H1 (cell line): ENCODE data around the gene LHX5. TPM values are rescaled to one million over a fixed set of nuclear protein-coding genes. Genes with fewer than 3 reads are reported as not detected.
A peak's percentile ranks its signal among the peaks of the same experiment; 100 is the strongest.

Experiments used
- CTCF ChIA-PET: fragments of 300-600 bp; sonication (Branson Sonifier 250); formaldehyde crosslinking; loops from one replicate; lab custom pipeline; 2021; ENCODE audit not compliant: partially characterized antibody; lab: Charles Lee
- POLR2A ChIA-PET: fragments of 300-600 bp; sonication (Branson Sonifier 250); formaldehyde crosslinking; loops from one replicate; lab custom pipeline; 2021; ENCODE audit warnings: inconsistent platforms; ENCODE audit not compliant: partially characterized antibody; lab: Charles Lee
- DNase-seq, 2 experiments: peaks; one replicate each; pipeline versions ENCODE4 v3.0.0 to v3.0.0-alpha.2; 2010 to 2022; ENCODE audit warnings: low spot score in 2 of 2, low read depth in 1 of 2, mixed read lengths in 1 of 2
- FAIRE-seq: peaks from 2 replicates; lab custom pipeline; 2011; peaks lifted over from hg19 to GRCh38; lab: Jason Lieb, UNC
- H2AFZ ChIP-seq: 2 replicates; pipeline ENCODE4 v1.8.1; 2012; ENCODE audit warnings: low read length, inconsistent platforms
- H2AK5ac ChIP-seq: 2 replicates; pipeline ENCODE4 v1.6.1; 2013; ENCODE audit warnings: low read depth, low read length
- H2BK120ac ChIP-seq: replicated peaks from 2 replicates; pipeline ENCODE3; 2013; ENCODE audit warnings: low read depth, low read length, inconsistent platforms
- H2BK12ac ChIP-seq: 2 replicates; pipeline ENCODE4 v1.6.1; 2013; ENCODE audit warnings: low read depth, low read length
- H2BK15ac ChIP-seq: 2 replicates; pipeline ENCODE4 v1.6.1; 2013; ENCODE audit warnings: low read length
- H2BK20ac ChIP-seq: 2 replicates; pipeline ENCODE4 v1.6.1; 2013; ENCODE audit warnings: low read length
- H2BK5ac ChIP-seq: 2 replicates; pipeline ENCODE4 v1.6.1; 2013; ENCODE audit warnings: low read depth, low read length
- H3K14ac ChIP-seq: 2 replicates; pipeline ENCODE4 v1.6.1; 2013; ENCODE audit warnings: inconsistent platforms; ENCODE audit not compliant: insufficient read length
- H3K18ac ChIP-seq: 2 replicates; pipeline ENCODE4 v1.6.1; 2013; ENCODE audit warnings: low read length; ENCODE audit errors: extremely low read depth
- H3K23ac ChIP-seq: 2 replicates; pipeline ENCODE4 v1.6.1; 2013; ENCODE audit warnings: inconsistent platforms; ENCODE audit not compliant: insufficient read length
- H3K23me2 ChIP-seq: 2 replicates; pipeline ENCODE4 v1.6.1; 2013; ENCODE audit warnings: low read depth, low read length
- H3K27ac ChIP-seq: 2 replicates; pipeline ENCODE4 v1.6.1; 2011; ENCODE audit warnings: low read depth, low read length, inconsistent platforms
- H3K27me3 ChIP-seq, 4 experiments: replicated peaks in 1 of 4; 1 replicate in 1 of 4; 2 replicates in 3 of 4; pipeline versions ENCODE4 v1.6.1 to v1.8.1; 2011 to 2013; ENCODE audit warnings: low read length in 3 of 4, mild to moderate bottlenecking in 3 of 4, inconsistent platforms in 2 of 4, mixed read lengths in 2 of 4, moderate library complexity in 1 of 4; ENCODE audit not compliant: control insufficient read depth in 3 of 4, insufficient read depth in 3 of 4; ENCODE audit errors: extremely low read depth in 1 of 4
- H3K36me3 ChIP-seq, 4 experiments: 2 replicates each; pipeline versions ENCODE4 v1.6.1 to v1.8.1; 2011 to 2013; ENCODE audit warnings: mild to moderate bottlenecking in 4 of 4, low read length in 3 of 4, moderate library complexity in 2 of 4, control low read depth in 1 of 4, inconsistent platforms in 1 of 4; ENCODE audit not compliant: insufficient read depth in 4 of 4, control insufficient read depth in 2 of 4
- H3K4ac ChIP-seq: replicated peaks from 2 replicates; pipeline ENCODE3; 2013; ENCODE audit warnings: low read length, low read depth, mixed read lengths, inconsistent platforms; ENCODE audit not compliant: insufficient read length
- H3K4me1 ChIP-seq, 4 experiments: replicated peaks in 1 of 4; 1 replicate in 1 of 4; 2 replicates in 3 of 4; pipeline versions ENCODE4 v1.6.1 to v1.8.1; 2011 to 2013; ENCODE audit warnings: low read length in 3 of 4, inconsistent platforms in 2 of 4, mixed read lengths in 1 of 4; ENCODE audit not compliant: insufficient read depth in 4 of 4, control insufficient read depth in 3 of 4
- H3K4me2 ChIP-seq, 2 experiments: 2 replicates each; pipeline versions ENCODE4 v1.6.1 to v1.8.1; 2011 to 2013; ENCODE audit warnings: low read depth in 2 of 2, low read length in 2 of 2, control low read depth in 1 of 2, inconsistent platforms in 1 of 2, mild to moderate bottlenecking in 1 of 2; ENCODE audit not compliant: insufficient read depth in 1 of 2
- H3K4me3 ChIP-seq, 4 experiments: fragments of 200-600, 300-600 bp in 1 of 4; sonication (generic), shearing (Covaris generic), sonication (Bioruptor Twin) in 1 of 4; 2 replicates each; pipeline versions ENCODE4 v1.5.1 to v1.8.1; 2011 to 2016; ENCODE audit warnings: low read length in 4 of 4, low read depth in 3 of 4, control low read depth in 2 of 4, inconsistent platforms in 2 of 4, mild to moderate bottlenecking in 2 of 4, mixed read lengths in 1 of 4, moderate library complexity in 1 of 4; ENCODE audit not compliant: insufficient read depth in 2 of 4; ENCODE audit errors: extremely low read depth in 1 of 4
- H3K56ac ChIP-seq: replicated peaks from 2 replicates; pipeline ENCODE3; 2013; ENCODE audit warnings: low read depth, mild to moderate bottlenecking, mixed read lengths, low read length, inconsistent platforms; ENCODE audit not compliant: insufficient read length
- H3K79me1 ChIP-seq: 2 replicates; pipeline ENCODE4 v1.6.1; 2013; ENCODE audit warnings: low read depth, low read length, control low read depth
- H3K79me2 ChIP-seq, 2 experiments: 2 replicates each; pipeline versions ENCODE4 v1.6.1 to v1.8.1; 2012 to 2013; ENCODE audit warnings: low read length in 2 of 2, mild to moderate bottlenecking in 2 of 2, inconsistent platforms in 1 of 2; ENCODE audit not compliant: insufficient read depth in 2 of 2, control insufficient read depth in 1 of 2
- H3K9ac ChIP-seq, 4 experiments: replicated peaks in 1 of 4; 1 replicate in 1 of 4; 2 replicates in 3 of 4; pipeline versions ENCODE4 v1.6.1 to v1.8.1; 2011 to 2013; ENCODE audit warnings: low read depth in 3 of 4, low read length in 3 of 4, control low read depth in 2 of 4, mild to moderate bottlenecking in 2 of 4, moderate library complexity in 2 of 4, inconsistent platforms in 1 of 4; ENCODE audit errors: extremely low read depth in 1 of 4
- H3K9me3 ChIP-seq, 2 experiments: 2 replicates each; pipeline versions ENCODE4 v1.6.1 to v1.8.1; 2012 to 2013; ENCODE audit warnings: mild to moderate bottlenecking in 2 of 2, moderate library complexity in 2 of 2, control low read depth in 1 of 2, inconsistent platforms in 1 of 2, low read depth in 1 of 2, low read length in 1 of 2, mixed read lengths in 1 of 2; ENCODE audit not compliant: insufficient read depth in 2 of 2
- H4K20me1 ChIP-seq, 2 experiments: replicated peaks in 1 of 2; 2 replicates each; pipeline versions ENCODE3 to v1.8.1; 2011 to 2013; ENCODE audit warnings: inconsistent platforms in 2 of 2, low read length in 2 of 2, mild to moderate bottlenecking in 1 of 2; ENCODE audit not compliant: insufficient read depth in 2 of 2, control insufficient read depth in 1 of 2
- H4K5ac ChIP-seq: 2 replicates; pipeline ENCODE4 v1.6.1; 2013; ENCODE audit warnings: low read length, low read depth, mixed read lengths, inconsistent platforms; ENCODE audit not compliant: insufficient read length
- H4K8ac ChIP-seq: 2 replicates; pipeline ENCODE4 v1.8.0; 2013; ENCODE audit warnings: mild to moderate bottlenecking, moderate library complexity, low read length, inconsistent platforms; ENCODE audit not compliant: insufficient read depth; ENCODE audit errors: extremely low read depth
- H4K91ac ChIP-seq: replicated peaks from 2 replicates; pipeline ENCODE3; 2013; ENCODE audit warnings: low read length, mixed read lengths, inconsistent platforms; ENCODE audit not compliant: insufficient read length
- CBX8 ChIP-seq: fragments of 300-800, 300-1000 bp; sonication (generic); IDR thresholded peaks from 2 replicates; pipeline ENCODE4 v1.7.1; 2016; ENCODE audit warnings: low read depth, low read length, borderline replicate concordance
- EGR1 ChIP-seq: IDR thresholded peaks from 2 replicates; pipeline ENCODE4 v1.6.1; 2011; ENCODE audit warnings: low read depth, low read length, borderline replicate concordance
- GTF2F1 ChIP-seq: IDR thresholded peaks from 2 replicates; pipeline ENCODE4 v1.6.1; 2012; ENCODE audit warnings: low read depth, low read length, improper control_type of control experiment, borderline replicate concordance
- SIN3A ChIP-seq, 2 experiments: IDR thresholded peaks in 1 of 2; conservative IDR thresholded peaks in 1 of 2; 2 replicates each; pipeline ENCODE4 v1.6.1; 2011 to 2012; ENCODE audit warnings: low read length in 2 of 2, improper control_type of control experiment in 1 of 2, low read depth in 1 of 2, mild to moderate bottlenecking in 1 of 2
- TBP ChIP-seq: IDR thresholded peaks from 2 replicates; pipeline ENCODE4 v1.6.1; 2011; ENCODE audit warnings: low read depth, low read length, improper control_type of control experiment
- YY1 ChIP-seq: IDR thresholded peaks from 2 replicates; pipeline ENCODE4 v1.6.1; 2011; ENCODE audit warnings: low read depth, mild to moderate bottlenecking, low read length
- WGBS, 2 experiments: shearing (Covaris generic) in 1 of 2; methylation state at CpG; one replicate each; pipeline versions ENCODE4 v1.1.6 to v1.1.7; 2013 to 2015; ENCODE audit warnings: low lambda C conversion rate in 2 of 2, mixed read lengths in 2 of 2, inconsistent platforms in 1 of 2, low coverage in 1 of 2, missing lambda C conversion rate in 1 of 2; ENCODE audit not compliant: insufficient replicate concordance in 2 of 2, insufficient coverage in 1 of 2, insufficient read length in 1 of 2; ENCODE audit errors: extremely low coverage in 1 of 2, missing lambda C conversion rate in 1 of 2; 5-methylcytosine and 5-hydroxymethylcytosine counted together
- polyA plus RNA-seq, 7 experiments: library from polyadenylated mRNA; depleted of rRNA in 3 of 7; stranded (reverse) in 5 of 7; unstranded in 2 of 7; fragments of >200 nt in 5 of 7; fragments of 200-250 nt in 2 of 7; gene quantifications; 1 replicate in 5 of 7; 2 replicates in 1 of 7; 4 replicates in 1 of 7; pipeline versions ENCODE4 v1.2.1 to v1.2.3, GENCODE V29; 2011 to 2013; ENCODE audit warnings: missing spikeins in 2 of 7, mixed read lengths in 2 of 7
- total RNA-seq: library from RNA; stranded (reverse); fragmentation: NEBNext Ultra II Directional; extraction: Animal tissue kit (Norgen Biotek cat#: 25700); gene quantifications from 2 replicates; pipeline ENCODE4 v1.2.1, GENCODE V29; 2021

The LHX5 gene
- total and polyA plus RNA-seq, 2 of the 8 experiments (the other 6 are each of a cell fraction or from before 2014, with no cell fraction given): 0.47 to 1.1 TPM

DNA sequence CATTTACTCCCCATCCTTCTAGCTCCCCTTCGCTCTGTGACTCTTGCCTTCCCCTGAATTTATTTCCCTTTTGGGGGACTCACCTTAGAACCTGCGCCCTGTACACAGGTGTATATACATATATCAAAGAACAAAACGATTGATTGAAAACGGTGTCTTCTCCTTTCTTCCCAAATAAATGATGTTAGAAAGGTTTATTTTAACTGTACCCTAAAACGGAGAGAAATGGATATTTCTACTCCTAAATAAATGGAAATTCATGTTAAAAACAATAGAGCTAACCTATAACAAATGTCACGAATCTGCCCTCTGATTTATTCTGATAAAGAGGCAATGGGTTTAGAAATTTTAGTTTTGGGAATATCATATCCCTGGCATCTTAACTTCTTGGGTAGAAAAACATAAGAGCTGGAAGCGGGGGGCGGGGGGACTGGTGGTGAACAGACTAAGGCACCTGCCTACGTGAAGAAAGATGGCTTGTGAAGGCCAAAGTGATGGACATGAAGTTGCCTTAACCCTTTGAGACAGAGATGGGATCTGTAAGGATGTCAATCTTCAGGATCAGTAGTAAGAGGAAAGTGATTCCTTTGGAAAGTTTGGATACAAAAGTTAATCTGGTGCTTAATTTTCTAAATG is 8.8 kb upstream of the LHX5 start:
- Histone ChIP-seq H3K36me3 (peaks cover 0 to 3% (median 0%) of the 10 kb centered on the region in 4 experiments; a peak in 1 of 8 replicates), H3K4me2 (peak overlapping the region in 1 of 2 experiments; percentile 93; a peak in 1 of 4 replicates), H3K79me2 (no peaks in the 10 kb centered on the region; a peak in 1 of 4 replicates), H2AFZ (no peak overlapping the region), H3K27me3 (peaks cover 39 to 62% (median 57%) of the 10 kb centered on the region in 4 experiments), H3K23me2 (peaks cover 14% of the 10 kb centered on the region), H2BK12ac (no peak overlapping the region), H2BK15ac (no peak overlapping the region), H2AK5ac (no peak overlapping the region), H3K79me1 (no peaks in the 10 kb centered on the region; the same call in 1 of the 2 replicates), H3K14ac (no peak overlapping the region), H2BK5ac (no peak overlapping the region), H4K91ac (no peak overlapping the region), H2BK120ac (no peak overlapping the region), H3K9ac (no peak overlapping the region), H4K8ac (no peak overlapping the region), H2BK20ac (no peak overlapping the region), H3K4ac (no peak overlapping the region), H4K5ac (no peak overlapping the region), H3K18ac (no peak overlapping the region), H4K20me1 (peaks cover 4 to 6% of the 10 kb centered on the region in 2 experiments), H3K56ac (no peak overlapping the region), H3K27ac (no peak overlapping the region), H3K23ac (no peak overlapping the region), H3K9me3 (no peaks in the 10 kb centered on the region), H3K4me3 (no peak overlapping the region; a peak in 1 of 8 replicates), H3K4me1 (peaks cover 16 to 45% (median 24%) of the 10 kb centered on the region in 4 experiments)
- DNase-seq: no peak
- FAIRE-seq: no peak
- ChIA-PET CTCF (interaction anchor here (0.6 to 4.7 kb wide), 9 partner anchors 12 to 307 kb away, joined by 3 to 30 read pairs (median 3); no protein-coding TSS in a partner anchor), POLR2A (interaction anchor here (1.6 to 3.7 kb wide), 2 partner anchors 9 to 12 kb away, joined by 7 to 15 read pairs; no protein-coding TSS in a partner anchor)
- TF ChIP-seq SIN3A (conservative IDR thresholded peaks at IDR 0.05 in 1 of 2, IDR thresholded peaks at IDR 0.05 in 1 of 2; ENCODE audit: low read depth in 1 of 2, low read length in 2 of 2): no peak
- no peak for TF ChIP-seq CBX8
- no peak for TF ChIP-seq TBP
- no peak for TF ChIP-seq EGR1
- TF ChIP-seq GTF2F1: no peak
- TF ChIP-seq YY1: no peak
- WGBS, 2 experiments: 25% methylated on average over 9 of the region's 9 CpGs; no CpG with 5 or more reads in 1 of the 2 experiments
